H1 (cell line): ENCODE results near the gene RPL28. TPM values are rescaled to one million over a fixed set of nuclear protein-coding genes. Genes with fewer than 3 reads are reported as not detected.

Experiments used
- ASH2L ChIP-seq: fragments of 200-600, 300-600 bp; sonication (generic); IDR thresholded peaks from one replicate; pipeline ENCODE4 v1.7.1; 2017; ENCODE audit warnings: low read length
- BRCA1 ChIP-seq: IDR thresholded peaks from 2 replicates; pipeline ENCODE4 v1.6.1; 2012; ENCODE audit warnings: low read depth, low read length, improper control_type of control experiment
- CBX5 ChIP-seq: fragments of 300-800, 300-1000 bp; sonication (generic); IDR thresholded peaks from 2 replicates; pipeline ENCODE4 v1.7.1; 2016; ENCODE audit warnings: antibody characterized with exemption, low read length, low read depth
- CTBP2 ChIP-seq: IDR thresholded peaks from 2 replicates; pipeline ENCODE4 v1.7.0; 2011; ENCODE audit warnings: borderline replicate concordance, mild to moderate bottlenecking, moderate library complexity, mixed read lengths, low read length; ENCODE audit not compliant: insufficient read depth, insufficient read length
- FOSL1 ChIP-seq: IDR thresholded peaks from 2 replicates; pipeline ENCODE4 v1.6.1; 2011; ENCODE audit warnings: mild to moderate bottlenecking, low read depth, low read length, moderate library complexity; ENCODE audit not compliant: insufficient read depth
- GTF2F1 ChIP-seq: IDR thresholded peaks from 2 replicates; pipeline ENCODE4 v1.6.1; 2012; ENCODE audit warnings: low read depth, low read length, improper control_type of control experiment, borderline replicate concordance
- HDAC6 ChIP-seq: IDR thresholded peaks from one replicate; pipeline ENCODE4 v1.7.1; 2012; ENCODE audit warnings: low read depth, mild to moderate bottlenecking, inconsistent platforms, low read length, moderate library complexity
- NANOG ChIP-seq: IDR thresholded peaks from 2 replicates; pipeline ENCODE4 v1.6.1; 2011; ENCODE audit warnings: low read length, low read depth, mild to moderate bottlenecking, inconsistent platforms; ENCODE audit not compliant: insufficient read depth, poor library complexity, severe bottlenecking
- POLR2AphosphoS5 ChIP-seq: IDR thresholded peaks from 2 replicates; pipeline ENCODE4 v1.6.1; 2011; ENCODE audit warnings: low read depth, low read length
- RFX5 ChIP-seq: IDR thresholded peaks from 2 replicates; pipeline ENCODE4 v1.6.1; 2011; ENCODE audit warnings: low read depth, low read length, improper control_type of control experiment, borderline replicate concordance
- RNF2 ChIP-seq: fragments of 200-900, 300-1000 bp; sonication (generic); IDR thresholded peaks from 2 replicates; pipeline ENCODE4 v1.7.1; 2016; ENCODE audit warnings: borderline replicate concordance, low read depth, mild to moderate bottlenecking, antibody characterized with exemption, low read length; ENCODE audit not compliant: poor library complexity, severe bottlenecking; ENCODE audit errors: missing control alignments
- SIN3A ChIP-seq, 2 experiments: IDR thresholded peaks in 1 of 2; conservative IDR thresholded peaks in 1 of 2; 2 replicates each; pipeline ENCODE4 v1.6.1; 2011 to 2012; ENCODE audit warnings: low read length in 2 of 2, improper control_type of control experiment in 1 of 2, low read depth in 1 of 2, mild to moderate bottlenecking in 1 of 2
- SP4 ChIP-seq: IDR thresholded peaks from 2 replicates; pipeline ENCODE4 v1.6.1; 2012; ENCODE audit warnings: low read length, inconsistent platforms
- SRF ChIP-seq: IDR thresholded peaks from 2 replicates; pipeline ENCODE4 v1.6.1; 2011; ENCODE audit warnings: mild to moderate bottlenecking, low read depth, low read length, moderate library complexity
- polyA plus RNA-seq, 7 experiments: library from polyadenylated mRNA; depleted of rRNA in 3 of 7; stranded (reverse) in 5 of 7; unstranded in 2 of 7; fragments of >200 nt in 5 of 7; fragments of 200-250 nt in 2 of 7; gene quantifications; 1 replicate in 5 of 7; 2 replicates in 1 of 7; 4 replicates in 1 of 7; pipeline versions ENCODE4 v1.2.1 to v1.2.3, GENCODE V29; 2011 to 2013; ENCODE audit warnings: missing spikeins in 2 of 7, mixed read lengths in 2 of 7
- total RNA-seq: library from RNA; stranded (reverse); fragmentation: NEBNext Ultra II Directional; extraction: Animal tissue kit (Norgen Biotek cat#: 25700); gene quantifications from 2 replicates; pipeline ENCODE4 v1.2.1, GENCODE V29; 2021
- TF ChIP-seq, protein P1 (sequence below): IDR thresholded peaks from 2 replicates; pipeline ENCODE4 v1.6.1; 2012; ENCODE audit warnings: inconsistent platforms
- TF ChIP-seq, protein P2 (sequence below): IDR thresholded peaks from 2 replicates; pipeline ENCODE4 v1.6.1; 2012; ENCODE audit warnings: low read length, inconsistent platforms
- TF ChIP-seq, protein P3 (sequence below), 3 experiments: IDR thresholded peaks; 1 replicate in 2 of 3; 2 replicates in 1 of 3; pipeline versions ENCODE4 v1.5.1 to v1.6.1; 2011; ENCODE audit warnings: low read length in 3 of 3, mild to moderate bottlenecking in 3 of 3, inconsistent platforms in 2 of 3, low read depth in 1 of 3, moderate library complexity in 1 of 3; ENCODE audit not compliant: insufficient read depth in 1 of 3; ENCODE audit errors: control extremely low read depth in 1 of 3

RPL28 gene
- total and polyA plus RNA-seq, 2 of the 8 experiments (the other 6 are each of a cell fraction or from before 2014, with no cell fraction given), result 2,123 to 8,402 TPM

DNA sequence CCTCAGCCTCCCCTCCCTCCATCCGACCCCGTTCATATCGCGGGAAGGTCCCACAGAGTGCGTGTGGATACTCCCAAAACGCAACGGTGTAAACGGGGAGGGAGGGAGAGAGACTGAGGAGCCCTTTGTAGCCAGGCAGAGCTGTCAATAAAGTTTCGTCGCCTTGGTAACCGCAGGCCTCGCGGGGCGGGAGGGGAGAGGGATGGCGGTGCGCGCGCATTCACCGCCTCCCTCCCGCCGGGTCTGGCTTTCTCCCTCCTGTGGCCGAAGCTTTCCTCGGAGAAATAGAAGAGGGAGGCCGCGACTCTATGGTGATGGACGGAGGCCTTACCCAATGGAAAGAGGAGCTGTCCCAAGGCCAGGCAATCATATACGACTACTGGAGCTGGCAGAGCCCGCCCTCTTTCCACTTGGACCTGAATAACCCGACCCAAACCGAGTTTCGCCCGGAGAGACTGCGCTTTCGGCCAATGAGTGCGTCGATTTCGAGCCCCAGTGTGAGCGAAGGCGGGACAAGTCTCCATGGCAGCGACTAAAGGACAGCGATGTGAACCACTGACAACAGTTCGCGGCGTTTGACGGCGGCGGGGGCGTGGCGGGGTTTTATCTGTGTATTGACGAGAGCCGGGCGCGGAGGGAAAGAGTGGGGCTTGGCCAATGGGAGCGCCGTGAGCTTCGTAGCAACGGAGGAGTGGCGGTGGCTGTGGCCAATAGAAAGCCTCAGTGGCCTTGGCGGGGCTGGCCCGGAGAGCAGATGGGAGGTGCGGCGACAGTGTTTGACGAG lies 46.4 kb upstream of the RPL28 start, which contains the start of gene KMT5C (continued):
- TF ChIP-seq, protein P1, sequence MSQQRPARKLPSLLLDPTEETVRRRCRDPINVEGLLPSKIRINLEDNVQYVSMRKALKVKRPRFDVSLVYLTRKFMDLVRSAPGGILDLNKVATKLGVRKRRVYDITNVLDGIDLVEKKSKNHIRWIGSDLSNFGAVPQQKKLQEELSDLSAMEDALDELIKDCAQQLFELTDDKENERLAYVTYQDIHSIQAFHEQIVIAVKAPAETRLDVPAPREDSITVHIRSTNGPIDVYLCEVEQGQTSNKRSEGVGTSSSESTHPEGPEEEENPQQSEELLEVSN, result no peak; the same call in 1 of the 2 replicates
- TF ChIP-seq, protein P2, sequence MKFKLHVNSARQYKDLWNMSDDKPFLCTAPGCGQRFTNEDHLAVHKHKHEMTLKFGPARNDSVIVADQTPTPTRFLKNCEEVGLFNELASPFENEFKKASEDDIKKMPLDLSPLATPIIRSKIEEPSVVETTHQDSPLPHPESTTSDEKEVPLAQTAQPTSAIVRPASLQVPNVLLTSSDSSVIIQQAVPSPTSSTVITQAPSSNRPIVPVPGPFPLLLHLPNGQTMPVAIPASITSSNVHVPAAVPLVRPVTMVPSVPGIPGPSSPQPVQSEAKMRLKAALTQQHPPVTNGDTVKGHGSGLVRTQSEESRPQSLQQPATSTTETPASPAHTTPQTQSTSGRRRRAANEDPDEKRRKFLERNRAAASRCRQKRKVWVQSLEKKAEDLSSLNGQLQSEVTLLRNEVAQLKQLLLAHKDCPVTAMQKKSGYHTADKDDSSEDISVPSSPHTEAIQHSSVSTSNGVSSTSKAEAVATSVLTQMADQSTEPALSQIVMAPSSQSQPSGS, result no peak; the same call in 1 of the 2 replicates
- TF ChIP-seq, protein P3, sequence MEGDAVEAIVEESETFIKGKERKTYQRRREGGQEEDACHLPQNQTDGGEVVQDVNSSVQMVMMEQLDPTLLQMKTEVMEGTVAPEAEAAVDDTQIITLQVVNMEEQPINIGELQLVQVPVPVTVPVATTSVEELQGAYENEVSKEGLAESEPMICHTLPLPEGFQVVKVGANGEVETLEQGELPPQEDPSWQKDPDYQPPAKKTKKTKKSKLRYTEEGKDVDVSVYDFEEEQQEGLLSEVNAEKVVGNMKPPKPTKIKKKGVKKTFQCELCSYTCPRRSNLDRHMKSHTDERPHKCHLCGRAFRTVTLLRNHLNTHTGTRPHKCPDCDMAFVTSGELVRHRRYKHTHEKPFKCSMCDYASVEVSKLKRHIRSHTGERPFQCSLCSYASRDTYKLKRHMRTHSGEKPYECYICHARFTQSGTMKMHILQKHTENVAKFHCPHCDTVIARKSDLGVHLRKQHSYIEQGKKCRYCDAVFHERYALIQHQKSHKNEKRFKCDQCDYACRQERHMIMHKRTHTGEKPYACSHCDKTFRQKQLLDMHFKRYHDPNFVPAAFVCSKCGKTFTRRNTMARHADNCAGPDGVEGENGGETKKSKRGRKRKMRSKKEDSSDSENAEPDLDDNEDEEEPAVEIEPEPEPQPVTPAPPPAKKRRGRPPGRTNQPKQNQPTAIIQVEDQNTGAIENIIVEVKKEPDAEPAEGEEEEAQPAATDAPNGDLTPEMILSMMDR (IDR thresholded peaks at IDR 0.05; ENCODE audit: control extremely low read depth in 1 of 3, insufficient read depth in 1 of 3, low read depth in 1 of 3, low read length in 3 of 3), result peak in 1 of 3 experiments; percentile 7; a peak in 1 of 4 replicates
- TF ChIP-seq NANOG (peak; percentile 11), CBX5 (no peak), SIN3A (conservative IDR thresholded peaks at IDR 0.05 in 1 of 2, IDR thresholded peaks at IDR 0.05 in 1 of 2; ENCODE audit: low read depth in 1 of 2, low read length in 2 of 2) (peak in 1 of 2 experiments; percentile 20; a peak in 1 of 4 replicates), ASH2L (no peak), CTBP2 (no peak), BRCA1 (no peak), HDAC6 (no peak), GTF2F1 (no peak), FOSL1 (no peak), RFX5 (peak; percentile 25; the same call in 1 of the 2 replicates), RNF2 (no peak), SRF (no peak), SP4 (peak; percentile 69; the same call in 1 of the 2 replicates), POLR2AphosphoS5 (peak; percentile 80; the same call in 1 of the 2 replicates)
